ENCODE data around the gene KRT10. TPM values are rescaled to one million over a fixed set of nuclear protein-coding genes. Genes with fewer than 3 reads are reported as not detected.

The KRT10 gene
- total RNA-seq, 1 experiment from 2014 or later = 48.6 TPM

- H3K27me3 Mint-ChIP-seq (ENCODE audit: insufficient read depth, unreplicated experiment) = peaks cover 24% of the 10 kb centered on the region
- ChIA-PET POLR2A (interaction anchor here (0.9 kb wide), 1 partner anchor 9 kb away, joined by 4 read pairs; no protein-coding TSS in a partner anchor), CTCF (no interaction called here)
- no peak overlapping the region for H3K4me3 ChIP-seq (ENCODE audit: low read depth, low read length)
- no peaks in the 10 kb centered on the region for H3K4me1 ChIP-seq
- no peak overlapping the region for H3K4me3 Mint-ChIP-seq (ENCODE audit: unreplicated experiment)
- intact Hi-C loops (cut with micrococcal nuclease; ENCODE audit: unreplicated experiment) = no loop called here
- DNase-seq = no peak
- no TSS peak for BruUV-seq (replicated peaks)
- no peak for TF ChIP-seq CTCF (IDR thresholded peaks at IDR 0.05; ENCODE audit: insufficient read depth in 1 of 2, low read depth in 1 of 2, low read length in 1 of 2, severe bottlenecking in 1 of 2, unreplicated experiment in 1 of 2)
- H3K4me1 Mint-ChIP-seq (ENCODE audit: low read depth, unreplicated experiment) = peaks cover 7% of the 10 kb centered on the region
- no peak overlapping the region for H3K27ac Mint-ChIP-seq (ENCODE audit: unreplicated experiment)
- no peaks in the 10 kb centered on the region for H3K9me3 ChIP-seq
- H3K9me3 Mint-ChIP-seq (ENCODE audit: unreplicated experiment) = no peaks in the 10 kb centered on the region
- H3K36me3 Mint-ChIP-seq (ENCODE audit: insufficient read depth, unreplicated experiment) = no peaks in the 10 kb centered on the region
- no peaks in the 10 kb centered on the region; the same call in 1 of the 2 replicates for H3K27me3 ChIP-seq (replicated peaks; ENCODE audit: control insufficient read depth, insufficient read depth, low read length)
- H3K36me3 ChIP-seq (ENCODE audit: control insufficient read depth, insufficient read depth, low read length) = no peaks in the 10 kb centered on the region
Measured at GRCh38 chr17:40809721-40810421, 12.5 kb downstream of the KRT10 start.

DNA sequence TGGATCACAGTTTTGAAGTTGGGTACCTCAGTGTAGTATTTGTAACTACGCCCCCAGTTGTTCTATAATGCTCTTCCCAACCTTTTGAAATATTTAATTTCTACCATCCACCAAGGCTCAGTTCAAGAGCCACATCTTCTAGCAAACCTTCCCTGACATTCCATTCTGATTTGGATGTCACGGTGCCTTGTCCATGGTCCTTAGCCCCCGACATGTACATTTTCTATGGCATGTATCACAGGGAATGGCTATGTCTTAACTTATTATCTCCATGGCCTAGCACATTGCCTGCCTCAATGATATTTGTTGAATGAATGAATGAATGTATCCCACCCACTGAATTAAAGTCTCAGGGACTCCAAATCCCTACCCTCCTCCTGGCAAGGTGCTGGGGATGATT lies 16.3 kb downstream of the KRT10 start:
- TF ChIP-seq CTCF (IDR thresholded peaks at IDR 0.05; ENCODE audit: insufficient read depth in 1 of 2, low read depth in 1 of 2, low read length in 1 of 2, severe bottlenecking in 1 of 2, unreplicated experiment in 1 of 2) = no peak
- intact Hi-C loops (cut with micrococcal nuclease; ENCODE audit: unreplicated experiment) = no loop called here
- POLR2A ChIA-PET = no interaction called here
- Histone ChIP-seq H3K9me3 (no peaks in the 10 kb centered on the region), H3K27me3 (replicated peaks; ENCODE audit: control insufficient read depth, insufficient read depth, low read length) (no peaks in the 10 kb centered on the region), H3K4me3 (ENCODE audit: low read depth, low read length) (no peak overlapping the region), H3K4me1 (0 out of 2 replicates have a peak, but pooled peaks cover 5% of the 10 kb centered on the region), H3K36me3 (ENCODE audit: control insufficient read depth, insufficient read depth, low read length) (no peaks in the 10 kb centered on the region)
- no peak for DNase-seq
- Mint-ChIP-seq H3K36me3 (ENCODE audit: insufficient read depth, unreplicated experiment) (no peaks in the 10 kb centered on the region), H3K9me3 (ENCODE audit: unreplicated experiment) (no peaks in the 10 kb centered on the region), H3K4me3 (ENCODE audit: unreplicated experiment) (no peak overlapping the region), H3K4me1 (ENCODE audit: low read depth, unreplicated experiment) (peaks cover 7% of the 10 kb centered on the region), H3K27me3 (ENCODE audit: insufficient read depth, unreplicated experiment) (peaks cover 14% of the 10 kb centered on the region), H3K27ac (ENCODE audit: unreplicated experiment) (no peak overlapping the region)
- BruUV-seq (replicated peaks) = no TSS peak
- CTCF ChIA-PET = interaction anchor here (0.7 kb wide), 1 partner anchor 173 kb away, joined by 4 read pairs; no protein-coding TSS in a partner anchor

- no peaks in the 10 kb centered on the region for H3K4me1 Mint-ChIP-seq (ENCODE audit: low read depth, unreplicated experiment)
- no peaks in the 10 kb centered on the region for H3K9me3 ChIP-seq
- peak; percentile 87 to 91 for DNase-seq
- H3K27me3 Mint-ChIP-seq (ENCODE audit: insufficient read depth, unreplicated experiment) = peaks cover 4% of the 10 kb centered on the region
- no TSS peak for BruUV-seq (replicated peaks)
- H3K9me3 Mint-ChIP-seq (ENCODE audit: unreplicated experiment) = no peaks in the 10 kb centered on the region
- H3K36me3 Mint-ChIP-seq (ENCODE audit: insufficient read depth, unreplicated experiment) = no peaks in the 10 kb centered on the region
- H3K36me3 ChIP-seq (ENCODE audit: control insufficient read depth, insufficient read depth, low read length) = no peaks in the 10 kb centered on the region
- intact Hi-C loops (cut with micrococcal nuclease; ENCODE audit: unreplicated experiment) = loop anchor here (1.0 to 5.0 kb wide), 5 partner anchors 49 to 863 kb away; no protein-coding TSS in a partner anchor
- TF ChIP-seq CTCF (IDR thresholded peaks at IDR 0.05; ENCODE audit: insufficient read depth in 1 of 2, low read depth in 1 of 2, low read length in 1 of 2, severe bottlenecking in 1 of 2, unreplicated experiment in 1 of 2) = peak; percentile 96
- H3K27ac Mint-ChIP-seq (ENCODE audit: unreplicated experiment) = no peak overlapping the region
- 0 out of 2 replicates have a peak, but pooled peaks cover 5% of the 10 kb centered on the region for H3K4me1 ChIP-seq
- H3K4me3 Mint-ChIP-seq (ENCODE audit: unreplicated experiment) = no peak overlapping the region
- no peaks in the 10 kb centered on the region for H3K27me3 ChIP-seq (replicated peaks; ENCODE audit: control insufficient read depth, insufficient read depth, low read length)
- CTCF ChIA-PET = interaction anchor here (0.6 to 1.4 kb wide), 11 partner anchors 9 to 892 kb away, joined by 3 to 9 read pairs (median 4); partner anchors contain the start of genes KRT19 and KRTAP2-3
- POLR2A ChIA-PET = no interaction called here
- no peak overlapping the region for H3K4me3 ChIP-seq (ENCODE audit: low read depth, low read length)
Measured at GRCh38 chr17:40803617-40804082, 18.8 kb downstream of the KRT10 start.
